Stimulated activated CD4-positive, alpha-beta T cell treated with anti-CD3 and anti-CD28 coated beads, Interleukin-4, amount 100 ng/mL, for 48 hours (primary cell): Measurements from ENCODE around the gene CARS1.

Source experiments
- DNase-seq, 2 donors: peaks; one replicate each; pipeline ENCODE4 v3.0.0-alpha.2; 2020; ENCODE audit warnings: low read depth in 2 of 2

CARS1 gene

GRCh38 chr11:3060436-3061025 lies 3.3 kb upstream of the CARS1 start:
- DNase-seq: no peak

DNA sequence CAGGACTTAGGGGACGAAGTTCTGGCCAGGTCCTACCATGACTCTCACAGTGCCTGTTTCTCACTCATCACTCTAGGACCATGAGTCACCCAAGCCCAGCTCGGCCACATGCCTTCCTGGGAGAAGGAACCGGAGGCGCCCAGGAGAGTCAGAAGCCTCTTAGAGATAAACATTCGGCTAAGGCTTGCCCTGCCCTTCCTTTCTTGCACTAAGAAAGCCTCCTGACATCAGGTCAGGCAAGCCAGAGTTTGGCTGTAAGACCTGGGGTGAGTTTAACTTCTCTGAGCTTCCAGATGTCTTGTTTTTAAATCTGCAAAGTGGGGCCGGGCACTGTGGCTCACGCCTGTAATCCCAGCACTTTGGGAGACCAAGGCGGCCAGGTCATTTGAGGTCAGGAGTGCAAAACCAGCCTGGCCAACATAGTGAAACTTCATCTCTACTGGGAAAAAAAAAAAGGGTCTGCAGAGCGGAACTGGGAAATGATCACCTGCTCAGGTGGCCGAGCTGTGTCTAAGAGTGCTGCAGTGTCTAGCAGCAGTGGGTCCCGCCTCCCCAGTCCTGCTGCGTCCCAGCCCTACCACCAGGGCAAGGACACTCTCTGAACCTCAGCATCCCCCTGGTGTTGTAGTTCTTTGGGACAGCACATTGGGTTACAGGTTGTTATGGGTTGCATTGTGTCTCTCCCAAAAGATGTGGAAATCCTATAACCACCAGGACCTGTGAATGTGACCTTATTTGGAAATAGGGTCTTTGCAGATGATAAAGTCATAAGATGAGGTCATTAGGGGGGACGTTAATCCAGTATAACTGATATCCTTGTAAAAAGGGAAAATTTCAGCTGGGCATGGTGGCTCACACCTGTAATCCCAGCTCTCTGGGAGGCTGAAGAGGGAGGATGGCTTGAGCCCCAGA lies 1.8 kb upstream of the CARS1 start:
- DNase-seq: no peak

DNA sequence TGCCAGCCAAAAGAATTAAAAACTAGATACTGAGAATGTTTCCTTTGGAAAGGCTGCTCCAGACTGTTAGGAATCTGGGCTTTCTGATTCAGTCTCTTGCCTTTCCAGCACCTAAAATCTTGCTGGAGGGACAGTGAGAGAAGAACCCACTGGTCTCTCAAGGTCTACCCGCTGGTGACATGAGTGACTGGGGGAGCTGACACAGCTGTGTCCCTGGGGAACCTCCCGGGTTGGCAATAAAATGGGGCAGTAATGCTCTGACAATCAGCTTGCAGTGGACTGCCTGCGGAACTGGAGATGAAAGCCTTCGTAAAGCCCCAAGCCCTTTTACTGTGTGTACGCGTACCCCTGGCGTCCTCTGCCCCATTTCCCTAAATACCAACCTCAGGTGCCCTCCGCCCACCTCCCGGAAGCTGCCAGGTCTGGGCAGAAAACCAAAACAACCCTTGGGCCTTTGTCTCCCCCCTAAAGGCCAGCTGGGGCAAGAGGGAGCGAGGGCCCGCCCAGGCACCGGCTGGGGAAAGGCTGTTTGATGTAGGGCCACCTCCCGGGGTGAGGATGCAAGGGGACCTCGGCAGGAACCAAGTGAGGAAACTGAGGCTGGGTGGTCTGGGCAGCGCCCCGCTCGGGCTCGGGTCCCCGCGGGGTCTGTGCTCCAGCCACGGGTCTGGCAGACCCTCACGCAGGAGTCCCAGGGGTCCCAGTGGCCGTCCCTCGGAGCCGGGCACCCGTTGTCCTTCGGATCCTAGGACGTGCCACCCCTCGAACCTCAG lies 741 bp downstream of the CARS1 start:
- peak in 1 of 2 donors; percentile 15 for DNase-seq

DNA sequence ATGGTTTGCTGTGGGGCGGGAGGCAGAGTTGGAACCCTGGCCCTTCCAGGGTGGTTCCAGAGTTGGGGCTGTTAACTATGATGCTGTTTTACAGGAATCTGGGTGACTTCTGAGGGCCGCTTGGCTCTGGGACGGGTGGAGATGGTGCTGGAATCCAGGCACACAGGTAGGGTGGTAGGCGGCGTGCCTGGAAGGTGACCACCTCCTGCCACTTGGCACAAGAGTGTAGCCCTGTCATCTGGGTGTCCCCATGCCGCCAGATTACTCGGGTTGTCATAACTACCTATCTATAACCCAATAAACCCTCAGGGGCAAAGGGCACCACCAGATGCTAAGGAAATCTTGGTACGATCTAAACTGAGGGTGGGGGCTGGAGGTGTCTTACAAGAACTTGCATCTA lies 1.3 kb downstream of the CARS1 start:
- DNase-seq: no peak

- DNase-seq: no peak
These were observed 4.7 kb downstream of the CARS1 start for GRCh38 chr11:3052567-3052966.

DNA sequence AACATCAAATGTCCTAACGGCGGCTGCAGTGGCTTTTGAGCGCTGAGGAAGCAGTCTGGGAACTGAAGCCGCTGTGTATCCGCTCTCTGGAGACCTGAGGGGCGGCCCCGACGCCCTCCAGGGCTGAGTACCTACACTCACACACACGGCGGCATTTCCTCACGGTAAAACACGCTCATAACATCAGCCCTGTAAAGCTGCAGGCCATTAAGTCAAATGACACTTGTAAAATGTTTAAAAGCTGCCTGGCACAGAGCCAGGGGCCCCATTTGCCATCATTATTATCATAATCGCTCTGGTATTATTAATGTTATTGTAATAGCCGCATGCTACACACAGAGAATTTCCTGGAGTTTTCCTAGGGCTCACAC lies 5.1 kb downstream of the CARS1 start:
- DNase-seq: no peak

GRCh38 chr11:3051196-3052108 lies 5.8 kb downstream of the CARS1 start:
- DNase-seq: no peak

DNA sequence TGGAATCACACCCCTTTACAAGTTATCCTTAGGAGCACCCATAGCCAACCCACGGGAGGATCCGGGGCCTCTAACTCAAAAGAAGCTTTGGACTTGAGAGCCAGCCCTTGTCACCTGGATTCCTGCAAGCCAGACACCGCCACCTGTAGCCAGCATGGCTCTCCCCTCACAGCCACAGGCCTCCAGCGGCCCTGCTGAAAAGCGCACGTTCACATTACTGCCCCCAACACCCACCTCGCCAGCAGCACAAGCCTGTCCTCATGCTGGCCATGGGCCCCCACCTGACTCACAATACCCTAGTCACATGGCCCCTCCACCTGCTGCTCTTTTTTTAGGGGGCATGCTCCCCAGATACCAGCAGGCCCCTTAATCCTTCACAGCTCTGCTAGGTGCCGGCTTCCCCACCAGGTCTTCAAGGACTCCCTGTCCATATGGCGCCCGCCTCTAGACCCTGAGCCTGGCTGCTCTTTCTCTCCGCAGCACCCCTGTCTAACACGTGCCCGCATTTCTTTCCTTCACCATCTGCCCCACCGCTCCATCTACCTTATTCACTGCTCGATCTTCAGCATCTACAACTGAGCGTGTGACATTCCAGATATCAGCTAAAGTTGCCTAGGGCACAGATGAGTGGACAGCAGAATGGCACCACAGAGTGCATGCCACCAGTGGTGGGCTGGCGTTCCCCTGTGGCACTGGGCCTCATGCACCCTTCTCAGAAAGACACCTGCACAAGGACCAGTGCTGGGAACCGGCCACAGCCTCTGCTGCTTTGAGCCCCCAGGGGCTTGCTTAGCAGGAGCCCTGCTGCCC lies 6.6 kb downstream of the CARS1 start:
- no peak for DNase-seq

GRCh38 chr11:3049430-3050243 lies 7.6 kb downstream of the CARS1 start:
- peak in 1 of 2 donors; percentile 59 for DNase-seq

- DNase-seq: no peak
These were observed 9.6 kb downstream of the CARS1 start for GRCh38 chr11:3047637-3048036.

DNA sequence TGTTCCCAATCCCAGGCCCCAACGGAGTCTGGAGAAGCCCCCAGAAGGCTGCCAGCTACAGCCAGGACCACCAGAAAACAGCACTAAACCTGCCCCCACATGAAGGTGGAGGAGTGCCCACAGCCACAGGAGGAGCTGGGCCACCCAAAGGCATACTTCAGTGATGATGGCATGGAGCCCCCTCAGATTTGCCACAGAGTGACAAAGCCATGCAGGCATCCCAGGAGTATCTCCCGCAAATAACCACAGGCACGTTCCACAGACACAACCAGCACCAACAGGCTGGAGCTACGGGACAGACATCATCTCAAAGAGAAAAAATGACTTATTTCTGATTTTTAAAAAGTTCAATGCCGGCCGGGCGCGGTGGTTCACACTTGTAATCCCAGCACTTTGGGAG lies 10.6 kb downstream of the CARS1 start:
- no peak for DNase-seq

- DNase-seq: no peak
These were observed 11.0 kb downstream of the CARS1 start for GRCh38 chr11:3046190-3046589.

- no peak for DNase-seq
These were observed 12.3 kb downstream of the CARS1 start for GRCh38 chr11:3044915-3045314.

- no peak for DNase-seq
These were observed 13.2 kb downstream of the CARS1 start for GRCh38 chr11:3044004-3044403.

- DNase-seq: no peak
These were observed 13.8 kb downstream of the CARS1 start for GRCh38 chr11:3043315-3043871.

- DNase-seq: no peak
These were observed 14.5 kb downstream of the CARS1 start for GRCh38 chr11:3042496-3043314.

DNA sequence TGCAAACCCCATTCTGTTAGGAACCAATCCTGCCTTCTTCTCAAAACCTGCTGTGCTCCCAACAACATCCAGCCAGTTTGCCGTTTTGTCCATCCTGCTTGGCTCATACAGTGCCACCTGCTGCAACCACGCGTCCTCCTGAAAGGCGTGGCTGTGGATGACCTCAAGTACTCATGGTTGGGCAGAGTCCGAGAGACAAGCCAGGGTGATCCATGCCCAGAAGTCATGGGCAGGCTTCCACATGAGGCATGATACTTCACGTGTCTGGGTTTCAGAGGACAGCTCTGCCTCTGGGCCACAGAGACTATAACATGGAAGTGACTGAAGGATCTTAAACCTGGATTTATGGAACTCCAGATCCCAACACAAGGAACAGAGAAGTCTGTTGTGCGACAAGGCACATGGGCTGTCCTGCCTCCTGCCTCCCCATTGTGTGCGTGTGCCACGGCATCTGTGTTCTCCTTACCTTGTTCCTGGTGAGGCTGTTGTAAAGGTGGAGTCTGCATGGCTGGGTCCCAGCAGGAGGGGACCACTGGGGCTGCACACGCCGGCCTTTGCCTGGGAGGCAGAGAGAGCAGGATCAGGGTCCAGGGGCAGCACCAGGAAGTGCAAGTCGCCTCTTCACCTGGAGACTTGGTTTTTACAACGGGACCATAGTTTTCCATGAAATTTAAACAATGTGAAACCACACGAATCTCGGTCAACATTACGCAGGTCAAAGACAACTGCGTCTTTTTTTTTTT lies 15.4 kb downstream of the CARS1 start:
- no peak for DNase-seq

DNA sequence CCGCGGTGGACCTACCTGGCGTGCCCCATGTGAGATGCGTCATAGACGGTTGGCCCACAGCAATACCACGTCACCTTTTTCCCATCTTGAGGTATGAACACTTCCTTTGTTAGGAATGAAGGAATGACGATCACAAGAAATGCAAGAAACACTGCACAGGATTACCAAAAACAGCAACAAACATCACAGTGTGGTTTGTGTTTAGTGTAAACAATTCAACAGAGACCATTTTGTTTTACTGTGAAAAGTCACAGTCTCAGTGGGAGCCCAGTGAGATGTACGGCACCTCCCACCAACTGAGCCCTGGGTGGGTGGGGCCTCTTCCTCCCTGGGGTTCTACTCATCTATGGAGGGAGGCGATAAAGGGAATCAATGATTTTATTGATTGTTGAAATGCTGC lies 16.3 kb downstream of the CARS1 start:
- DNase-seq: no peak
